ENCODE measurements around the gene MAGI1. TPM values are rescaled to one million over a fixed set of nuclear protein-coding genes. Genes with fewer than 3 reads are reported as not detected.

MAGI1 gene
- total RNA-seq, 1 donor from 2014 or later: 45.8 TPM

DNA sequence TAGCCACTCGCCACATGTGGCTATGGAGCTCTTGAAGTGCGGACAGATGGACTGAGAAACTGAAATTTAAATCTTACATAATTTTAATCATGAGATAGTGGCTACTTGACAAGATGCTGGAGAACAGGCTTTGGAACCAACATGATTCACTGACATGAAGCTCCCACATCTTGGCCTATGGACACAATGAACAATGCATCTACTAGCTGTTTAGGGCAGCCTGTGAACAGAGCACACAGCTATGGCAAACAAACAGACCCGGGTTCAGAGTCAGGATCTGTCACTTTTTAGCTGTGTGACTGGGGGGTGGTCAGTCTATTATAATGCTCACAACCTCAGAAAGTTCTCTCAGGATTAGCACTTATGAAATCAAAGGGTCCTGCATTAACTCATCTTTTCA lies 616.6 kb downstream of the MAGI1 start:
- Histone ChIP-seq H3K27me3 (no peaks in the 10 kb centered on the region), H3K27ac (no peak overlapping the region), H3K9me3 (no peaks in the 10 kb centered on the region), H3K4me1 (no peaks in the 10 kb centered on the region), H3K36me3 (no peaks in the 10 kb centered on the region), H3K4me3 (no peak overlapping the region)
- ATAC-seq (no peak), DNase-seq (no peak)
- TF ChIP-seq, protein P1, sequence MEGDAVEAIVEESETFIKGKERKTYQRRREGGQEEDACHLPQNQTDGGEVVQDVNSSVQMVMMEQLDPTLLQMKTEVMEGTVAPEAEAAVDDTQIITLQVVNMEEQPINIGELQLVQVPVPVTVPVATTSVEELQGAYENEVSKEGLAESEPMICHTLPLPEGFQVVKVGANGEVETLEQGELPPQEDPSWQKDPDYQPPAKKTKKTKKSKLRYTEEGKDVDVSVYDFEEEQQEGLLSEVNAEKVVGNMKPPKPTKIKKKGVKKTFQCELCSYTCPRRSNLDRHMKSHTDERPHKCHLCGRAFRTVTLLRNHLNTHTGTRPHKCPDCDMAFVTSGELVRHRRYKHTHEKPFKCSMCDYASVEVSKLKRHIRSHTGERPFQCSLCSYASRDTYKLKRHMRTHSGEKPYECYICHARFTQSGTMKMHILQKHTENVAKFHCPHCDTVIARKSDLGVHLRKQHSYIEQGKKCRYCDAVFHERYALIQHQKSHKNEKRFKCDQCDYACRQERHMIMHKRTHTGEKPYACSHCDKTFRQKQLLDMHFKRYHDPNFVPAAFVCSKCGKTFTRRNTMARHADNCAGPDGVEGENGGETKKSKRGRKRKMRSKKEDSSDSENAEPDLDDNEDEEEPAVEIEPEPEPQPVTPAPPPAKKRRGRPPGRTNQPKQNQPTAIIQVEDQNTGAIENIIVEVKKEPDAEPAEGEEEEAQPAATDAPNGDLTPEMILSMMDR (IDR thresholded peaks at IDR 0.05): no peak
- intact Hi-C loops (cut with DNase I): no loop called here

DNA sequence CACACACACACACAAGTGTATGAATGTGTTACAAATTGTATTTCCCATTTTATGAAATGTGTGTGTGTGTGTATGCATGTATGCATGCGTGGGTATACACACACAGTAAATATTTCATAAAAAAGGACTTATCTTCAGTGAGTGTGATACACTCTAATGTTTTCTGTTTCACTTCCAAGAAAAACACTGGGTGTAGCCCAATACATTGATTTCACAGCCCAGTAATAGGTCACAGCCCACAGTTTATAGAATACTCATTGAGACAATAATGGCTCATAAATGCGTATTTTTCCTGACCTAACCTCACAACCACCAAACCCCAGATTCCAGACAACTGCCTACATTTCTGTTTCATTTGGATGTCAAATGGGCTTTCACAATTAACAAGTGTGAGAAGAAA lies 619.5 kb downstream of the MAGI1 start:
- Histone ChIP-seq H3K27me3 (no peaks in the 10 kb centered on the region), H3K4me3 (no peak overlapping the region), H3K4me1 (no peaks in the 10 kb centered on the region), H3K36me3 (no peaks in the 10 kb centered on the region), H3K9me3 (no peaks in the 10 kb centered on the region), H3K27ac (no peak overlapping the region)
- TF ChIP-seq, protein P1 (IDR thresholded peaks at IDR 0.05): no peak
- DNase-seq (no peak), ATAC-seq (no peak)
- intact Hi-C loops (cut with DNase I): no loop called here

DNA sequence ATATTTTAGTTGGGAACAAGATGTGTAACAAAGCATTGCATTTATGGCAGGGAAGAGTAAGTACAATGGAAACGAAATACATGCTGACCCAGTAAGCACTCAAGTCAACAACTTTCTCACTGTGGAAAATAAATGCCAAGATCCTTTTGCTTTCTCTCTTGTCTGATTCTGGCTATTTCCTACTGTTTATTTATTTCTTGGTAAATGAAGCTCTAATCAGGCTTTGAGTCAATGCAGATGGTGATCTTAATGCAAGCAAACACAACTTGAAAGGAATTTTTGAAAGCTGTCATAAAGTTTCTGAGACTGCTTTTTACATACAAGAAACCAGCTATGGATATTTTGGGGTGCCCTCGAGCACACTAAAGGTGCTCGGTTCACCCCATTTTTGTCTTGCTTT lies 624.8 kb downstream of the MAGI1 start:
- ATAC-seq (no peak), DNase-seq (no peak)
- no peak overlapping the region for H3K27ac ChIP-seq
- H3K9me3 ChIP-seq: no peaks in the 10 kb centered on the region
- H3K4me1 ChIP-seq: no peaks in the 10 kb centered on the region
- intact Hi-C loops (cut with DNase I): no loop called here
- H3K27me3 ChIP-seq: no peaks in the 10 kb centered on the region
- TF ChIP-seq, protein P1 (IDR thresholded peaks at IDR 0.05): no peak
- no peak overlapping the region for H3K4me3 ChIP-seq
- no peaks in the 10 kb centered on the region for H3K36me3 ChIP-seq

DNA sequence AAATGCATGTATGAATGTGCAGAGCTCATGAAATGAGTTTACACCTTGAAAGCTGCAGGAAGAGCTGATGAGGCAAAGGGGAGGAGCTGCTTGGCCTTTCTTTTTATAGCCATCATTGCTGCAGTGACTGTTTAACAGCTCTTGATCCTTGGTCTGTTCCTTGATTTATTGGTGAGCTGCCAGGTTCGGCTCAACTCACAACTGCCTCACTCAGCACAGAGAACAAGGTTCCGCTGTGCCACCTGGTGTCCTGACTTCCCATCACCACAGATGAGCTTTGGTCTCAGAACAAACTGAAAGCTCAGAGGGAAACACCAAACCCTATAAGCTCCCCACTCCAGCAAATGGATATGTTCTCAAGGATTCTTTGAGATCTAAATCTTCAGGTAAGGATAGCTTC lies 626.1 kb downstream of the MAGI1 start:
- Histone ChIP-seq H3K27me3 (no peaks in the 10 kb centered on the region), H3K4me1 (no peaks in the 10 kb centered on the region), H3K27ac (no peak overlapping the region), H3K4me3 (no peak overlapping the region), H3K36me3 (no peaks in the 10 kb centered on the region), H3K9me3 (no peaks in the 10 kb centered on the region)
- DNase-seq (no peak), ATAC-seq (peak; percentile 77)
- intact Hi-C loops (cut with DNase I): no loop called here
- TF ChIP-seq, protein P1 (IDR thresholded peaks at IDR 0.05): peak; percentile 6

DNA sequence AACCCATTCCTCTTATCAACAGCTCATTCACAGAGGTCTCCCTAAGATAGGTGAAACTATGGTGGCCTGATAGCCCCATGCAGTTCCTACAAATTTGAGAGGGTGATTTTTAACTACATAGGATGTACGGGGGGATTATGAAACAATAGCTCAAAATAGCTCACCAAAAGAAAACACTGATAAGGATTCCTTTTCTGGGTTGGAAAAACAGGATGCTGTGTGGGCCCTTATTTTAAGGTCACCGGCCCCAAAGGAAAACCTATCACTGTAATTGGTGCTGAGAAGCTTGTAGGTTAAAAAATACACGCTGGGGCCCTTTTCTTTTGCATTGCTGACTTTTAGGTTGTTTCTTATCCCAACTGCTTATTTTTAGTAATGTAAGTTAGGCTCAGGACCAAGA lies 627.4 kb downstream of the MAGI1 start:
- TF ChIP-seq, protein P1 (IDR thresholded peaks at IDR 0.05): no peak
- ATAC-seq (no peak), DNase-seq (no peak)
- Histone ChIP-seq H3K27me3 (no peaks in the 10 kb centered on the region), H3K4me1 (no peaks in the 10 kb centered on the region), H3K9me3 (no peaks in the 10 kb centered on the region), H3K4me3 (no peak overlapping the region), H3K36me3 (no peaks in the 10 kb centered on the region), H3K27ac (no peak overlapping the region)
- intact Hi-C loops (cut with DNase I): no loop called here

DNA sequence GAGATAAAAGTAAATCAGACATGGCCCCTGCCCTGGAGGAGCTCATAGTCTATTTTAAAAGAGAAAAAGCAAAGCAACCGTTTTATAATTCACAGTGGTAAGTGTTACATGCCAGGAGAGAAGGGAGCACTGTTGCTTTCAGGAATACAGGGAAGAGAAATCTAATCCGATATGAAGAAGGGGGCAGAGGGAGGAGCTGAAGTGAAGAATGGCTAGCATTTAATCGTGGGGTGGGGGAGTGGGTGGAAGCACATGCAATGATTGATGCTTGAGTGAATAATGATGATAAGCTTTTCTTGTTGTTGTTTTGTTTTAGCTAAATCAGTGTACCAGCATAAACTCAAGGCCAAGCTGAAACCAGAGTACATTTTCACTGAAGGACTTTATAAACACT lies 629.5 kb downstream of the MAGI1 start:
- no peaks in the 10 kb centered on the region for H3K4me1 ChIP-seq
- no peaks in the 10 kb centered on the region for H3K36me3 ChIP-seq
- H3K4me3 ChIP-seq: no peak overlapping the region
- no peak overlapping the region for H3K27ac ChIP-seq
- DNase-seq: no peak
- no peaks in the 10 kb centered on the region for H3K9me3 ChIP-seq
- no peaks in the 10 kb centered on the region for H3K27me3 ChIP-seq
- no peak for ATAC-seq
- TF ChIP-seq, protein P1 (IDR thresholded peaks at IDR 0.05): no peak
- intact Hi-C loops (cut with DNase I): no loop called here
